Body of pancreas (tissue), 4 donors: ENCODE results near the gene SSH2. TPM values are rescaled to one million over a fixed set of nuclear protein-coding genes. Genes with fewer than 3 reads are reported as not detected.

ENCODE experiments used
- ATAC-seq: fragments of 150-250 bp; one replicate; pipeline ENCODE4 v1.9.1; 2016
- DNase-seq, 4 donors: peaks; one replicate each; pipeline ENCODE4 v3.0.0-alpha.2; 2019
- H3K27ac ChIP-seq, 4 donors: fragments of 200-600 bp; sonication (generic); 1 replicate in 3 of 4; 2 replicates in 1 of 4; pipeline versions ENCODE4 v1.5.1 to v1.6.1; 2016 to 2019; ENCODE audit warnings: mild to moderate bottlenecking in 1 of 4, mixed read lengths in 1 of 4, moderate library complexity in 1 of 4
- H3K27me3 ChIP-seq, 2 donors: fragments of 200-600 bp; sonication (generic); one replicate each; pipeline ENCODE4 v1.6.0; 2016; ENCODE audit warnings: mild to moderate bottlenecking in 1 of 2
- H3K36me3 ChIP-seq, 2 donors: fragments of 200-600 bp; sonication (generic); replicated peaks in 1 of 2; 2 replicates each; pipeline ENCODE4 v1.5.1; 2016; ENCODE audit warnings: low read depth in 2 of 2; ENCODE audit not compliant: insufficient read depth in 1 of 2
- H3K4me1 ChIP-seq: fragments of 200-600 bp; sonication (generic); one replicate; pipeline ENCODE4 v1.6.0; 2016
- H3K4me3 ChIP-seq, 2 donors: fragments of 200-600 bp; sonication (generic); 1 replicate in 1 of 2; 2 replicates in 1 of 2; pipeline ENCODE4 v1.5.1; 2016 to 2019
- H3K9me3 ChIP-seq, 3 donors: fragments of 200-600 bp; sonication (generic); 1 replicate in 2 of 3; 2 replicates in 1 of 3; pipeline ENCODE4 v1.5.1; 2016
- CTCF ChIP-seq, 7 experiments: fragments of 450-650 bp in 4 of 7; fragments of 200-600 bp in 3 of 7; sonication (generic) in 3 of 7; IDR thresholded peaks; one replicate each; pipeline ENCODE4 v1.5.1; 2016 to 2019; ENCODE audit warnings: antibody characterized with exemption in 7 of 7
- POLR2A ChIP-seq, 3 donors: fragments of 450-650 bp; IDR thresholded peaks; one replicate each; pipeline ENCODE4 v1.6.1; 2016; ENCODE audit warnings: antibody characterized with exemption in 3 of 3, mild to moderate bottlenecking in 2 of 3
- WGBS, 2 donors: methylation state at CpG; one replicate each; pipeline ENCODE4 v1.1.5; 2017; 5-methylcytosine and 5-hydroxymethylcytosine counted together
- intact Hi-C: fragments of 100-400 bp; cut with DNase I; formaldehyde crosslinking; loops from one replicate; pipeline ENCODE4 v1.15.1; 2023
- total RNA-seq, 2 donors: library from RNA; depleted of rRNA; stranded (reverse); fragments of >200 nt; gene quantifications; one replicate each; pipeline ENCODE4 v1.1.0, GENCODE V29; 2016

SSH2 gene
- total RNA-seq, 2 donors from 2014 or later: 8.2 to 8.6 TPM

GRCh38 chr17:29909236-29910003 is 20.6 kb downstream of the SSH2 start:
- H3K27ac ChIP-seq: no peak overlapping the region
- peak; percentile 48 for ATAC-seq
- no peaks in the 10 kb centered on the region for H3K9me3 ChIP-seq
- no peak for DNase-seq
- 83 to 87% methylated on average over 6 of the region's 6 CpGs for WGBS, 2 donors
- intact Hi-C loops: no loop called here
- no peaks in the 10 kb centered on the region for H3K27me3 ChIP-seq
- H3K4me1 ChIP-seq: peaks cover 27% of the 10 kb centered on the region
- H3K36me3 ChIP-seq: no peaks in the 10 kb centered on the region
- no peak overlapping the region for H3K4me3 ChIP-seq
- no peak for TF ChIP-seq CTCF (IDR thresholded peaks at IDR 0.05)
- TF ChIP-seq POLR2A (IDR thresholded peaks at IDR 0.05): no peak

GRCh38 chr17:29906969-29907368 is 23.1 kb downstream of the SSH2 start:
- 98 to 100% methylated on average over 2 of the region's 2 CpGs for WGBS, 2 donors
- no peaks in the 10 kb centered on the region for H3K27me3 ChIP-seq
- TF ChIP-seq CTCF (IDR thresholded peaks at IDR 0.05): no peak
- no peak for TF ChIP-seq POLR2A (IDR thresholded peaks at IDR 0.05)
- no peak overlapping the region for H3K4me3 ChIP-seq
- ATAC-seq (no peak), DNase-seq (no peak)
- no peaks in the 10 kb centered on the region for H3K36me3 ChIP-seq
- no peak overlapping the region for H3K27ac ChIP-seq
- H3K4me1 ChIP-seq: peaks cover 18% of the 10 kb centered on the region
- no peaks in the 10 kb centered on the region for H3K9me3 ChIP-seq
- intact Hi-C loops: no loop called here

GRCh38 chr17:29905879-29906167 is 24.2 kb downstream of the SSH2 start:
- DNase-seq (no peak), ATAC-seq (no peak)
- Histone ChIP-seq H3K9me3 (no peaks in the 10 kb centered on the region), H3K4me3 (no peak overlapping the region), H3K27me3 (no peaks in the 10 kb centered on the region), H3K27ac (no peak overlapping the region), H3K4me1 (peaks cover 6% of the 10 kb centered on the region), H3K36me3 (no peaks in the 10 kb centered on the region)
- intact Hi-C loops: no loop called here
- 94 to 98% methylated on average over 3 of the region's 3 CpGs for WGBS, 2 donors
- no peak for TF ChIP-seq POLR2A (IDR thresholded peaks at IDR 0.05)
- no peak for TF ChIP-seq CTCF (IDR thresholded peaks at IDR 0.05)

- Histone ChIP-seq H3K4me1 (peaks cover 5% of the 10 kb centered on the region), H3K27me3 (no peaks in the 10 kb centered on the region), H3K4me3 (no peak overlapping the region), H3K36me3 (no peaks in the 10 kb centered on the region), H3K27ac (no peak overlapping the region), H3K9me3 (no peaks in the 10 kb centered on the region)
- TF ChIP-seq CTCF (IDR thresholded peaks at IDR 0.05) (no peak), POLR2A (IDR thresholded peaks at IDR 0.05) (no peak)
- intact Hi-C loops: no loop called here
- DNase-seq (peak in 1 of 4 donors; percentile 9), ATAC-seq (no peak)
- 90% methylated on average over 2 to 3 of the region's 3 CpGs for WGBS, 2 donors
These were observed 24.7 kb downstream of the SSH2 start for GRCh38 chr17:29905086-29905878.
